GM19463 (cell line): ENCODE results near the gene GDI1.

ENCODE experiments used
- ATAC-seq: cut with Tn5 transposase; IDR thresholded peaks from one replicate; pipeline ENCODE4 v1.9.1; 2021; ENCODE audit warnings: mild to moderate bottlenecking, moderate library complexity; ENCODE audit not compliant: unreplicated experiment

Gene GDI1

GRCh38 chrX:154408659-154409221 lies 28.2 kb upstream of the GDI1 start:
- ATAC-seq = peak; percentile 5

- ATAC-seq = peak; percentile 58
These were observed 27.6 kb upstream of the GDI1 start, which contains the start of gene DNASE1L1 for GRCh38 chrX:154409222-154409871. DNASE1L1 (minus strand) TSS chrX:154409254; CDS start chrX:154405568, 3,686 bp downstream.

- ATAC-seq = peak; percentile 38
These were observed 25.0 kb upstream of the GDI1 start for GRCh38 chrX:154411981-154412340.

GRCh38 chrX:154412468-154412867 lies 24.5 kb upstream of the GDI1 start:
- ATAC-seq = no peak

- no peak for ATAC-seq
These were observed 23.8 kb upstream of the GDI1 start for GRCh38 chrX:154413142-154413541.

- ATAC-seq = no peak
These were observed 19.8 kb upstream of the GDI1 start for GRCh38 chrX:154417157-154417556.

- ATAC-seq = no peak
These were observed 17.8 kb upstream of the GDI1 start for GRCh38 chrX:154419189-154419588.

- ATAC-seq = no peak
These were observed 17.1 kb upstream of the GDI1 start for GRCh38 chrX:154419688-154420401.

- no peak for ATAC-seq
These were observed 16.6 kb upstream of the GDI1 start for GRCh38 chrX:154420402-154420756.

- ATAC-seq = no peak
These were observed 9.8 kb upstream of the GDI1 start for GRCh38 chrX:154426916-154427770.

GRCh38 chrX:154428176-154429171 lies 8.5 kb upstream of the GDI1 start, which contains the start of gene ATP6AP1:
ATP6AP1 (plus strand) TSS chrX:154428677; CDS start chrX:154428693, 16 bp downstream.
- peak; percentile 98 for ATAC-seq

GRCh38 chrX:154429711-154430110 lies 7.2 kb upstream of the GDI1 start:
- no peak for ATAC-seq

GRCh38 chrX:154430479-154430878 lies 6.5 kb upstream of the GDI1 start:
- no peak for ATAC-seq

- ATAC-seq = no peak
These were observed 6.0 kb upstream of the GDI1 start for GRCh38 chrX:154430916-154431315.

- no peak for ATAC-seq
These were observed 5.6 kb upstream of the GDI1 start for GRCh38 chrX:154431341-154431740.

GRCh38 chrX:154432210-154432609 lies 4.7 kb upstream of the GDI1 start:
- ATAC-seq = no peak

GRCh38 chrX:154433605-154434004 lies 3.3 kb upstream of the GDI1 start:
- no peak for ATAC-seq

- no peak for ATAC-seq
These were observed 2.4 kb upstream of the GDI1 start for GRCh38 chrX:154434394-154435168.

- ATAC-seq = no peak
These were observed 1.7 kb upstream of the GDI1 start for GRCh38 chrX:154435171-154435733.
